ENCODE measurements around the gene ZNF22. TPM values are rescaled to one million over a fixed set of nuclear protein-coding genes. Genes with fewer than 3 reads are reported as not detected.

ZNF22 gene
- total RNA-seq, 1 donor from 2014 or later = 81.0 TPM

DNA sequence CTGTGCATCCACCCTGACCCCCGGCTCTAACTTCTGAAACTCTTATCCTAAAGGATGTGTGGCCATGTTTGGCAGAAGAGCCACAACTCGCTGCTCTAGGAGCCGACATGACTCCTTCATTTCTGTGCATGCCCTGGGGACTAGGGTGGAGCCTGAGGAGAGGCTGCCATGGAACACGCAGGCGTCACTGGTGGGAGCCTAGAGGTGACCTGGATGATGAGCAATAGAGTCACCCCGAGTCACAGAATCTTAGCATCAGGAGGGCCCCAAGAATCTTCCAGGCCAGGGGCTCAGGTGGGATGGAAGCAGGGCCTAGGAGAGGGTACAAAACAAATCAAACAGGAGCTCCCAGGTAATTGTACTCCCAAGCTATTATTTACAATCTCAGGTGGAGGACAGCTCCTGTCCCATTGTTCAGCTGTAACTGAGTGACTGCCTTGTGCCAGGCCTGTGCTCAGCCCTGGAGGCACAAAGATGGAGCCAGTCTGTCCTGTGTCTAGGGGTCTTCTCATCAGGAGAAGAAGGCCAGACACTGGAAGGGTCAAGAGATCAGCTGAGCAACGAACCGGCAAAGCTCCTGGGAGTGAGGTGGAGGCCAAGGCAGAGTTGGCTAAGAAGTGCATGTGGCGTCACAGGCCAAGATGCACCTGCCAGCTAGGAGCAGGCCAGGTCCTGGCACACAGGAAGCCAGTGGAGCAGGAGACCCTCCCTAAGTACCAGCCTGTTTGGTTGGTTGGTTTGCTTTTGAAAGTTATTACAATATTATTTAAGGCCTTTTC lies 5.8 kb upstream of the ZNF22 start:
- no peaks in the 10 kb centered on the region for H3K36me3 ChIP-seq
- H3K27me3 ChIP-seq = peaks cover 13% of the 10 kb centered on the region
- no peak overlapping the region for H3K9ac ChIP-seq
- TF ChIP-seq EZH2phosphoT487 (IDR thresholded peaks at IDR 0.05) (no peak), EZH2 (IDR thresholded peaks at IDR 0.05) (no peak)
- TF ChIP-seq, protein P1, sequence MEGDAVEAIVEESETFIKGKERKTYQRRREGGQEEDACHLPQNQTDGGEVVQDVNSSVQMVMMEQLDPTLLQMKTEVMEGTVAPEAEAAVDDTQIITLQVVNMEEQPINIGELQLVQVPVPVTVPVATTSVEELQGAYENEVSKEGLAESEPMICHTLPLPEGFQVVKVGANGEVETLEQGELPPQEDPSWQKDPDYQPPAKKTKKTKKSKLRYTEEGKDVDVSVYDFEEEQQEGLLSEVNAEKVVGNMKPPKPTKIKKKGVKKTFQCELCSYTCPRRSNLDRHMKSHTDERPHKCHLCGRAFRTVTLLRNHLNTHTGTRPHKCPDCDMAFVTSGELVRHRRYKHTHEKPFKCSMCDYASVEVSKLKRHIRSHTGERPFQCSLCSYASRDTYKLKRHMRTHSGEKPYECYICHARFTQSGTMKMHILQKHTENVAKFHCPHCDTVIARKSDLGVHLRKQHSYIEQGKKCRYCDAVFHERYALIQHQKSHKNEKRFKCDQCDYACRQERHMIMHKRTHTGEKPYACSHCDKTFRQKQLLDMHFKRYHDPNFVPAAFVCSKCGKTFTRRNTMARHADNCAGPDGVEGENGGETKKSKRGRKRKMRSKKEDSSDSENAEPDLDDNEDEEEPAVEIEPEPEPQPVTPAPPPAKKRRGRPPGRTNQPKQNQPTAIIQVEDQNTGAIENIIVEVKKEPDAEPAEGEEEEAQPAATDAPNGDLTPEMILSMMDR (IDR thresholded peaks at IDR 0.05) = no peak
- H4K20me1 ChIP-seq (ENCODE audit: low read depth) = peaks cover 8% of the 10 kb centered on the region
- H3K9me3 ChIP-seq (ENCODE audit: low read depth) = no peaks in the 10 kb centered on the region
- Mint-ChIP-seq H3K9me3 (peaks cover 3% of the 10 kb centered on the region), H3K27me3 (ENCODE audit: insufficient read depth, low read depth) (peaks cover 7% of the 10 kb centered on the region), H3K4me3 (no peak overlapping the region), H3K36me3 (peaks cover 8% of the 10 kb centered on the region), H3K4me1 (peaks cover 24% of the 10 kb centered on the region), H3K27ac (no peak overlapping the region)
- H3K4me1 ChIP-seq = peaks cover 34% of the 10 kb centered on the region
- H3K4me2 ChIP-seq = no peak overlapping the region
- peaks cover 26% of the 10 kb centered on the region for H3F3A ChIP-seq (ENCODE audit: low read depth)
- no peak overlapping the region for H2AFZ ChIP-seq (replicated peaks)
- H3K79me2 ChIP-seq (ENCODE audit: low read depth) = no peaks in the 10 kb centered on the region
- H3K27ac ChIP-seq = no peak overlapping the region
- no peak for DNase-seq (ENCODE audit: low spot score)
- H3K4me3 ChIP-seq = no peak overlapping the region

DNA sequence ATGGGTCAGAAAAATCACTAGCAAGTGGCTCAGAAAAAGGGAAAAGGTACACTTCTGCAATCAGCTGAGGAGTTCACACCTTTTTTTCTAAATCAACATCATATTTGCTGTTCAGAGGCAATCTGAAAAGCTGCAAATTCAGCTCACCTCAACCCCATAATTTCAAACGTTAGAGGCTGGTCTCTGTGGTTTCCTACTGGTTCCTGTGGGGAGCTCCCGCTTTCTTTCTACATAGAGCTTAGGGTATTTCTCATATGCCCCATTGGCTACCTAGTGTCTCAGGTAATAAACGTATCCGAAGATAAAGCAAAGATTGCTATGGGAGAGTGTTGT lies 5.2 kb upstream of the ZNF22 start:
- TF ChIP-seq EZH2 (IDR thresholded peaks at IDR 0.05) = no peak
- TF ChIP-seq, protein P1 (IDR thresholded peaks at IDR 0.05) = no peak
- TF ChIP-seq EZH2phosphoT487 (IDR thresholded peaks at IDR 0.05) = no peak
- Mint-ChIP-seq H3K9me3 (peaks cover 7% of the 10 kb centered on the region), H3K4me3 (no peak overlapping the region), H3K36me3 (peaks cover 11% of the 10 kb centered on the region), H3K27ac (no peak overlapping the region), H3K27me3 (ENCODE audit: insufficient read depth, low read depth) (peaks cover 8% of the 10 kb centered on the region), H3K4me1 (peaks cover 24% of the 10 kb centered on the region)
- no peak overlapping the region for H3K27ac ChIP-seq
- no peak for DNase-seq (ENCODE audit: low spot score)
- no peak overlapping the region for H3K9ac ChIP-seq
- no peak overlapping the region for H3K4me3 ChIP-seq
- H3K36me3 ChIP-seq = no peaks in the 10 kb centered on the region
- peaks cover 2% of the 10 kb centered on the region for H4K20me1 ChIP-seq (ENCODE audit: low read depth)
- peaks cover 25% of the 10 kb centered on the region for H3F3A ChIP-seq (ENCODE audit: low read depth)
- peaks cover 13% of the 10 kb centered on the region for H3K27me3 ChIP-seq
- H3K9me3 ChIP-seq (ENCODE audit: low read depth) = no peaks in the 10 kb centered on the region
- no peaks in the 10 kb centered on the region for H3K79me2 ChIP-seq (ENCODE audit: low read depth)
- H3K4me2 ChIP-seq = no peak overlapping the region
- peaks cover 35% of the 10 kb centered on the region for H3K4me1 ChIP-seq
- no peak overlapping the region for H2AFZ ChIP-seq (replicated peaks)

DNA sequence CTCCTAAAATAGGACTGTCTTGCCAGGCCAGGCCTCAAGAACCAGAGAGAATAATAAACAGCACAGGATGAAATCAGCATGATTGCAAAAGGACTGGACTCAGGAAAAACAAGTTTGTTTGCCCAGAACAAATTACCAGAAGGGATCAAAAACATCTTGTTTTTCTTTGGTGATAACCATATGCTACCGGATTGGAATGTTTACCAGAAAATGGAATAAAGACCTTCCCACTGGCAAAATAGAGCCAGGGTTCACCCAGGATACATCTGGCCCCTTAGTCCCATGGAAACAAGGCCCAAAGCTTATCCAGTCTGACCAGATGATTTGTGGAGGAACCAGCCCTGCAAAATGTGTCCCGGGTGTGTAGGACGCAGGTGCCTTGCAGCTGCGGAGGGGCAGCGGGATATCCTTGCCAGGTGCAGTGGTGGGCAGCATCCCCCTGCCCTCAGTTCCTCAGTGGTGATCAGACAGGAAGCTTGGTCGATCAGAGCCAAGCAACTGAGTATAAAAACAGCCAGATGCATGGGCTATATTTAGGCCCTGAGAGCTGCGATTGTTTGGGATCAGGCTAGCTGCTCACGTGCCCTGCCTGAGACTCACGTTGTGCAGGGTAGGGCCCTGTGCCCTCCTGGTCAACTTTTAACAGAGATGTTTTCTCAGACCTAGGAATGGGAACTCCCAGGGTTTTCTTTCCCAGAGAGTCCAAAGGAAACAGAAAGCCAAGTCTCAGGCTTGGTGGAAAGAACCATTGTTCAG lies 4.6 kb upstream of the ZNF22 start:
- Histone ChIP-seq H3K4me1 (peaks cover 29% of the 10 kb centered on the region), H3F3A (ENCODE audit: low read depth) (peaks cover 20% of the 10 kb centered on the region), H3K4me2 (no peak overlapping the region), H3K9me3 (ENCODE audit: low read depth) (no peaks in the 10 kb centered on the region), H3K79me2 (ENCODE audit: low read depth) (no peaks in the 10 kb centered on the region), H3K4me3 (no peak overlapping the region), H3K36me3 (no peaks in the 10 kb centered on the region), H4K20me1 (ENCODE audit: low read depth) (no peaks in the 10 kb centered on the region), H3K9ac (no peak overlapping the region), H3K27ac (no peak overlapping the region), H2AFZ (replicated peaks) (no peak overlapping the region), H3K27me3 (peaks cover 11% of the 10 kb centered on the region)
- Mint-ChIP-seq H3K27ac (no peak overlapping the region), H3K36me3 (peaks cover 11% of the 10 kb centered on the region), H3K4me1 (peaks cover 20% of the 10 kb centered on the region), H3K9me3 (peaks cover 7% of the 10 kb centered on the region), H3K4me3 (no peak overlapping the region), H3K27me3 (ENCODE audit: insufficient read depth, low read depth) (peaks cover 8% of the 10 kb centered on the region)
- DNase-seq (ENCODE audit: low spot score) = no peak
- no peak for TF ChIP-seq EZH2 (IDR thresholded peaks at IDR 0.05)
- TF ChIP-seq EZH2phosphoT487 (IDR thresholded peaks at IDR 0.05) = no peak
- TF ChIP-seq, protein P1 (IDR thresholded peaks at IDR 0.05) = no peak
